Peyer's patch (tissue), 4 donors: ENCODE measurements around the gene HS3ST5. TPM values are rescaled to one million over a fixed set of nuclear protein-coding genes. Genes with fewer than 3 reads are reported as not detected.

Experiments used
- DNase-seq, 3 donors: peaks; one replicate each; pipeline ENCODE4 v3.0.0-alpha.2; 2017 to 2019
- H3K27ac ChIP-seq, 4 donors: fragments of 200-600 bp; sonication (generic); one replicate each; pipeline ENCODE4 v1.5.1; 2016 to 2019
- H3K27me3 ChIP-seq, 2 donors: fragments of 200-600 bp; sonication (generic); one replicate each; pipeline ENCODE4 v1.5.1; 2019
- H3K36me3 ChIP-seq, 3 donors: fragments of 200-600 bp; sonication (generic); one replicate each; pipeline ENCODE4 v1.5.1; 2016 to 2019
- H3K4me1 ChIP-seq, 4 donors: fragments of 200-600 bp; sonication (generic); one replicate each; pipeline ENCODE4 v1.5.1; 2016 to 2019
- H3K4me3 ChIP-seq, 4 donors: fragments of 200-600 bp; sonication (generic); 1 replicate in 3 of 4; 2 replicates in 1 of 4; pipeline ENCODE4 v1.5.1; 2016 to 2019; ENCODE audit warnings: mild to moderate bottlenecking in 1 of 4
- H3K9me3 ChIP-seq, 4 donors: fragments of 200-600 bp; sonication (generic); one replicate each; pipeline ENCODE4 v1.5.1; 2016 to 2019; ENCODE audit warnings: mild to moderate bottlenecking in 1 of 4
- POLR2A ChIP-seq, 2 donors: fragments of 450-650 bp; IDR thresholded peaks; one replicate each; pipeline ENCODE4 v1.5.1; 2017; ENCODE audit warnings: antibody characterized with exemption in 2 of 2, mild to moderate bottlenecking in 2 of 2, moderate library complexity in 2 of 2
- total RNA-seq, 4 donors: library from RNA; depleted of rRNA; stranded (reverse); fragments of >200 nt; gene quantifications; one replicate each; pipeline ENCODE4 v1.1.0, GENCODE V29; 2016
- TF ChIP-seq, protein P1 (sequence below), 6 experiments: fragments of 450-650 bp in 4 of 6; fragments of 200-600 bp in 2 of 6; sonication (generic) in 1 of 6; IDR thresholded peaks; one replicate each; pipeline ENCODE4 v1.5.1; 2017 to 2019; ENCODE audit warnings: antibody characterized with exemption in 6 of 6, mild to moderate bottlenecking in 3 of 6, moderate library complexity in 1 of 6

Gene HS3ST5
- total RNA-seq, 4 donors from 2014 or later, result not detected

GRCh38 chr6:114310053-114310452, 32.8 kb downstream of the HS3ST5 start:
- H3K27me3 ChIP-seq, result no peaks in the 10 kb centered on the region
- no peak overlapping the region for H3K27ac ChIP-seq
- no peaks in the 10 kb centered on the region for H3K36me3 ChIP-seq
- no peak for DNase-seq
- H3K4me3 ChIP-seq, result no peak overlapping the region
- H3K4me1 ChIP-seq, result no peaks in the 10 kb centered on the region
- no peaks in the 10 kb centered on the region for H3K9me3 ChIP-seq
- TF ChIP-seq, protein P1, sequence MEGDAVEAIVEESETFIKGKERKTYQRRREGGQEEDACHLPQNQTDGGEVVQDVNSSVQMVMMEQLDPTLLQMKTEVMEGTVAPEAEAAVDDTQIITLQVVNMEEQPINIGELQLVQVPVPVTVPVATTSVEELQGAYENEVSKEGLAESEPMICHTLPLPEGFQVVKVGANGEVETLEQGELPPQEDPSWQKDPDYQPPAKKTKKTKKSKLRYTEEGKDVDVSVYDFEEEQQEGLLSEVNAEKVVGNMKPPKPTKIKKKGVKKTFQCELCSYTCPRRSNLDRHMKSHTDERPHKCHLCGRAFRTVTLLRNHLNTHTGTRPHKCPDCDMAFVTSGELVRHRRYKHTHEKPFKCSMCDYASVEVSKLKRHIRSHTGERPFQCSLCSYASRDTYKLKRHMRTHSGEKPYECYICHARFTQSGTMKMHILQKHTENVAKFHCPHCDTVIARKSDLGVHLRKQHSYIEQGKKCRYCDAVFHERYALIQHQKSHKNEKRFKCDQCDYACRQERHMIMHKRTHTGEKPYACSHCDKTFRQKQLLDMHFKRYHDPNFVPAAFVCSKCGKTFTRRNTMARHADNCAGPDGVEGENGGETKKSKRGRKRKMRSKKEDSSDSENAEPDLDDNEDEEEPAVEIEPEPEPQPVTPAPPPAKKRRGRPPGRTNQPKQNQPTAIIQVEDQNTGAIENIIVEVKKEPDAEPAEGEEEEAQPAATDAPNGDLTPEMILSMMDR (IDR thresholded peaks at IDR 0.05), result no peak
- TF ChIP-seq POLR2A (IDR thresholded peaks at IDR 0.05), result no peak

DNA sequence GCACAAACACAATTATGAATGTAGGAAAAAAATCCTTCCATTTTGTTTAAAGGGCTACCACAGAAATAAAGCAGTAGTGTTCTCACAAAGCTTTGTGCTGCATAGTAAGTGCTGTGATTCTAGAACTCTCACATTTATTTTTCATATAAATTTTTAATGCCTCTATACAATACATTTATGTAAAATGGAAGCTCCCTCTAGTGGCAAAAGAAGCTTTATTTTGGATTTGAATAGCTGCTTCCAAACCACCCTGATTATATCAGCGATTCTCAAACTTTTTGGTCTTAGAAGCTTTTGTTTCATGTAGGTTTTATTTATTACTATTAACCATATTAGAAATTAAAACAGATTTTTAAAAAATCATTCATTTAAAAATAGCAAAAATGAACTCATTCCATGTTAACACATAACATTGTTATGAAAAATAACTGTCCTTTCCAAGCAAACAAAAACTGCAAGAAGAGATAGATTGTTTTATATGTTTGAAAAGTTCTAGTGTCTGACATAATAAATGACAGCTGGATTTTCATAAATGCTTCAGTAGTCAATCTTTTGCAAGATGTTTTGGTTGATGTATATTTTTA, 38.4 kb downstream of the HS3ST5 start:
- no peak for TF ChIP-seq POLR2A (IDR thresholded peaks at IDR 0.05)
- TF ChIP-seq, protein P1 (IDR thresholded peaks at IDR 0.05), result peak in 3 of 6 experiments; percentile 5 to 25 (median 18)
- DNase-seq, result no peak
- Histone ChIP-seq H3K9me3 (no peaks in the 10 kb centered on the region), H3K36me3 (no peaks in the 10 kb centered on the region), H3K27me3 (no peaks in the 10 kb centered on the region), H3K4me3 (no peak overlapping the region), H3K27ac (no peak overlapping the region), H3K4me1 (no peaks in the 10 kb centered on the region)

GRCh38 chr6:114301596-114302219, 41.1 kb downstream of the HS3ST5 start:
- no peak for DNase-seq
- Histone ChIP-seq H3K27ac (no peak overlapping the region), H3K4me3 (no peak overlapping the region), H3K27me3 (no peaks in the 10 kb centered on the region), H3K4me1 (no peaks in the 10 kb centered on the region), H3K9me3 (no peaks in the 10 kb centered on the region), H3K36me3 (no peaks in the 10 kb centered on the region)
- TF ChIP-seq POLR2A (IDR thresholded peaks at IDR 0.05), result no peak
- TF ChIP-seq, protein P1 (IDR thresholded peaks at IDR 0.05), result no peak

- no peaks in the 10 kb centered on the region for H3K36me3 ChIP-seq
- no peaks in the 10 kb centered on the region for H3K27me3 ChIP-seq
- no peak overlapping the region for H3K4me3 ChIP-seq
- H3K27ac ChIP-seq, result no peak overlapping the region
- DNase-seq, result no peak
- H3K4me1 ChIP-seq, result no peaks in the 10 kb centered on the region
- no peaks in the 10 kb centered on the region for H3K9me3 ChIP-seq
- TF ChIP-seq, protein P1 (IDR thresholded peaks at IDR 0.05), result no peak
- no peak for TF ChIP-seq POLR2A (IDR thresholded peaks at IDR 0.05)
These were observed 45.7 kb downstream of the HS3ST5 start for GRCh38 chr6:114297135-114297534.

- Histone ChIP-seq H3K9me3 (no peaks in the 10 kb centered on the region), H3K4me1 (no peaks in the 10 kb centered on the region)
These were observed 50.4 kb downstream of the HS3ST5 start for GRCh38 chr6:114292431-114292830.

More at GRCh38 chr6:114292431-114292830, 50.4 kb downstream of the HS3ST5 start:
- H3K4me3 ChIP-seq, result no peak overlapping the region
- TF ChIP-seq, protein P1 (IDR thresholded peaks at IDR 0.05), result no peak
- no peak for TF ChIP-seq POLR2A (IDR thresholded peaks at IDR 0.05)
- H3K27me3 ChIP-seq, result no peaks in the 10 kb centered on the region
- no peak overlapping the region for H3K27ac ChIP-seq
- no peak for DNase-seq
- no peaks in the 10 kb centered on the region for H3K36me3 ChIP-seq
